CD4-positive, alpha-beta T cell treated with Interleukin-4 for 4 hours (primary cell): Measurements from ENCODE around the gene PLA2G4D.

ENCODE experiments used
- DNase-seq: peaks from one replicate; pipeline ENCODE4 v3.0.0-alpha.2; 2020

The PLA2G4D gene

DNA sequence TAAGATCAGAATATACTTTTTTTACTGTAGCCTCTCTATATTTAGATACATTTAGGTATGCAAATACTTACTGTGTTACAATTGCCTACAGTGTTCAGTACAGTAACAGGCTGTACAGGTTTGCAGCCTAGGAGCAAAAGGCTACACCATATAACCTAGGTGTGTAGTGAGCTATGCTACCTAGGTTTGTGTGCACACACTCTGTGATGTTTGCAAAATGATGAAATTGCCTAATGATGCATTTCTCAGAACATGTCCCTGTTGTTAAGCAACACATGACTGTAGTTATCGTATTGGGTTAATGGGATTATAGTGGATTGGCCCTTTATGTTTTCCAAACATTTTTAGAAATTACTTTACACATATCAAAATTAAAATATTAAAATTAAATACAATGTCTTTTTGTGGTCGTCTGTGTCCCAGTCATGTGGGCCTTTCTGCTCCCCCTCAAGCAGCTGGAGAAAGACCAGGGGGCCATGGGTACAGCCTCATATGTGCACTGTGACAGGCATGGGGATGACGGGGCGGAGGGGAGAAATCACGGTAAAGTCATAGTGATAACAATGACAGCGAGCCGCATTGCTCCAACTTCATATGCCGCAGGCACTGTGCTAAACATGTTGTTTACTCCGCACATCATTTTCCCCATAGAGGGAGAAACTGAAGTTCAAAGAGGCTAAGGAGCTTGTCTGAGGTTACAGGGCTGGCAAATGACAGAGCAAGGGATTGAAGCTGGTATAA lies 46.1 kb downstream of the PLA2G4D start:
- no peak for DNase-seq

DNA sequence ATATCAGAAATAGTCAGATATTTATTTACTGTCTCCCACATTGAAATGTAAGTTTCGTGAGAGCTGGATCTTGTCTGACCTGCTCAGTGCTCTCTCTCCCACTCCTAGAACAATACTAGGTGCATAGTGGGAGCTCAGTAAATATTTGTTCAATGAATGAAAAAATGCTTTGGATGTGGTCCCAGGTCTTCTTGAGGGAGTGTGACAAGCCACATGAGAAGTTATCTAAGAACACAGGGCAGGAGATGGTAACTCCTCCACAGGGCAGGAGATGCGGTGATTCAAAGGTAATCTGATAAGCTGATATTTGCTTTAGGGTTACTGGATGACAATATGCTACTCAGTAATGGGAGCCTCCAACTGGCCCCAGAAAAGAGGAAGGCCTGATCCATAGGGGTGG lies 47.8 kb downstream of the PLA2G4D start:
- no peak for DNase-seq

DNA sequence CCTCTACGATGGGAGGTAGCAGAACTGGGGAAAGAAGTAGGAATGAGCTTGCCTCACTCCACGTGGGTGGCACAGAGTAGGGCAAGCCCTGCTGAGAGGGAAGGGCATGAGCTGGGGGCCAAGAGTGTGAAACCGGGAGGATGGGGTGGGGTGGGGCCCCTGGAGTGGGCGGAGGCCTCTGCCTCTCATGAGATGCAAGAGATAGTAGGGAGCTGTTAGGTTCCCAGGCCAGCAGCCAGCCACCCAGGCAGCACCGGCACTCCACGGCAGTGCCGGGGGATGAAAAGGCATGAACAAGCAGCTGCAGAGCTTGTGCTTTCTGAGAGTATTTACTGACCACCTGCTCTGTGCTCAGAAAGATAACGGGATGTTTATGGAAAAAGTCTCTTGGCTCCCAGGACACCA lies 49.1 kb downstream of the PLA2G4D start:
- DNase-seq, result no peak

DNA sequence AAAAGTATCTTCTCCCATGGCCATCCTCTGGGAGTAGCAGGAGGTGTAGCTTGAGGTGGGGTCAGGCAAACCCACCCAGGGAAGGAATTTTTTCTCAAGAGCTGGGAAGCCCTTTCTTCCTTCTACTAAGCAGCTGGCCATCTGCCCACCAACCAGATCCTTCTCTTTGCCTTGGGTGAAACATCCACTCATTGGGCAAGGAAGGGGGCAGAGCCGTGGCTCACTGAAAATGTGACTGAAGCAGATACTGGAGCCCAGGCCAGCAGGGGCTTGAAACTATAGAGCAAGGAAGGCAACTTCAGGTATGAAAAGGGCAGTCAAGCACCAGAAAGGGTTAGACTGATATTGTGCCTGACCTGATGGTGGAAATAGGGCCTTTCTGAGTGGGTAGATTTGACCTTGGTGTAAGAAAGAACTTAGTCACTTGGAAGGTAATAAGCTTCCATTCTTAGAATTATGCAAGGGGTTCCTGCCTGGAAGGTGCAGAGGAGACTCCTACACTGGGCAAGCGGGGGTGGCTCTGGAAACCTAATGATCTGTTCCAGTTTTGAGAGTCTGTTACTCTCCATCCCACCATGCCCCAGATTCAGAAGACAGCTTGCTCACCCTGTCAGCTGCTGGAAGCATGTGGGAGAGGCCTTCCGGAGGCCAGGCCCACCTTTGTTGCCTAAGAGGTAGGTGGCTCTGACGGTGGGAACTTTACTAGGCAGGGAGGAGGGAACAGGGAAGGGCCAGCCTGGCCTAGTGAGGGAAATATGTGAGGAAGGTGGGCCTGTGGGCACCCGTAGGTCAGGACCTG lies 51.6 kb downstream of the PLA2G4D start:
- DNase-seq, result no peak

DNA sequence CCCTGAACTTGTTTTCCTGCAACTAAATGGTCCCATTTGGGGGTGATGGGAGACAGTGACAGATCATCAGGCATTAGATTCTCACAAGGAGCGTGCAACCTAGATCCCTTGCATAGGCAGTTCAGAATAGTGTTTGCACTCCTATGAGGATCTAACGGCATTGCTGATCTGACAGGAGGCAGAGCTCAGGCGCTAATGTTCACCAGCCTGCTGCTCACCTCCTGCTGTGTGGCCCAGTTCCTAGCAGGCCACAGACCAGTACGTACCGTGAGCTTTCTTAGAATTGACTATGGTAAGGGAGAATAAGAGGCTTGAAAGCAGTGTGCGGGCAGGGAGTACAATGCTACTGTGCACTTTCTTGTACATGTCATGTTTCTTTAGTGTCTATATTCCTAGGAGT lies 56.0 kb downstream of the PLA2G4D start:
- DNase-seq, result no peak

DNA sequence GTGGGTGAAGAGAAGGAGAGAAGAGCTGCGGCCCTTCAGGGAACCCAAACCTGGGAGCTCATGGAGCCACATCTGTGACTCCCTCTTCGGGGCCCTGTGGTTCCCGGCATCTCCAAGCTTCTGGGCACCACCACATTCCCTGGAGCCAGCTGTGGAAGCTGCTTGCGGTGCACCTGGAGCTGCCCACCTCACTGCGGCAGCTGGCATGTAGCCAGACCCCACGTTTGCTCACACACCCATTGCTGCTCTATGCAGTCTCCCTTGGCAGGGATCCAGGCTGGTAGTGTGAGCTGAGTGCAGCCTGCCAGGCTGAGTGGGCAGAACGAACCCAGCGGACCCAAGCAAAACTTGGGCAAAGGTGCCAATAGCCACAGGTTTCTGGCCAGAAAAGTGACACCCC lies 56.7 kb downstream of the PLA2G4D start:
- DNase-seq, result no peak

DNA sequence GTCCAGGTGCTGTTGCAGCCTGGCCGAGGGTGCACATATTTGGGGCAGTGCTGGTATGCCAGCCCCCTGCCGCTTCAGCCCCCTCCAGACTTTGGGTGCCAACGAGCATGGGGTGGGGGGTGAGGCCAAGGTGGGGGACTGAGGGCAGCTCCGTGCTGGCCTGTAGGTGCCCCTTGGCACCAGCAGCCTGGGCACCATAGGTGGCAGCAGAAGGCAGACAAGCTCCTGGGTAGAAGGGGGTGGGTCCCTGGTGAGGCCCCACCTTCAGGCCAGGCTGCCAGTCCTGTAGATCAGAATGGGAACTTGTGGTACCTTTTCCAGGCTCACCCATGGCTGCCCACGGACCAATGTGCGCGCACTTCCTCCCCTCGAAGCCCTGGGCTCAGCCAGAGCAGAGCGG lies 57.4 kb downstream of the PLA2G4D start:
- DNase-seq, result no peak

- no peak for DNase-seq
Measured at GRCh38 chr15:42036112-42036905, 58.1 kb downstream of the PLA2G4D start.

GRCh38 chr15:42035435-42035761 lies 59.0 kb downstream of the PLA2G4D start:
- no peak for DNase-seq

DNA sequence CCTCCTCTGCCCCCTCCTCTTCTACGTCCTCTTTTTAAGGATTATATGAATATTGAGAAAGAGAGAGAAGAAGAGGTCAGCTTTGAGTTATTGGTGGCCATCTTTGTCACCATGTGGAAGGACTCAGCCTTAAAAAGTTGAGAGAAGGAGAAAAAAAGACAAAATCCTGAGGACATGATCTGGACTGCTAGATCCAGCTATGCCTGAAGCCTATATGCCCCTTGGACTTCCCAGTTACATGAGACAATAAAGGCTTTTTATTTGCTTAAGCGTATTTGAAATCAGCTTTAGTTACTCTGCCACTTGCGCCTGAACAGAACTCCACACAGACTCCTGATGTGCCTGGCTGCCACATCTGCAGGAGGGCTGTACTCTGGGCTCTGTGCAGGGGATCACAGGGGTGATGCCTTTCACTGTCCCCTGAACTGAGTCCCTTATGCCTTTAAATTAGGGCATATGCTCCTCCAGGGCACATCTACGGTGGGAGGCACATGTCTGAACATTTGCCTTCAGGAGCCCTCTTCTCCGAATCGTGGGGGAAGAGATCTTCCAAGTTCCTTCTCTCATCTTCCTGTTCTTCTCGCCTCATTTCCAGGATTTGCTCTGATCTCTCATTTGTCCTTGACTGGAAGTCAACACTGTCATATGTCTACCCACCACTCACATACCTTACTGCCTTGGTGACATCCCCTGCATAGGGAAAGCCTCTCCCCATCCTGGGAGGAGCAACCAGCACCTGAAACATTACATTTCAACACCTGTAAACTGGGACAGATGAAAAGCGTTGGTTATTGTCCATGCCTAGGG lies 59.5 kb downstream of the PLA2G4D start:
- no peak for DNase-seq

- no peak for DNase-seq
Measured at GRCh38 chr15:42033214-42033873, 61.0 kb downstream of the PLA2G4D start.

DNA sequence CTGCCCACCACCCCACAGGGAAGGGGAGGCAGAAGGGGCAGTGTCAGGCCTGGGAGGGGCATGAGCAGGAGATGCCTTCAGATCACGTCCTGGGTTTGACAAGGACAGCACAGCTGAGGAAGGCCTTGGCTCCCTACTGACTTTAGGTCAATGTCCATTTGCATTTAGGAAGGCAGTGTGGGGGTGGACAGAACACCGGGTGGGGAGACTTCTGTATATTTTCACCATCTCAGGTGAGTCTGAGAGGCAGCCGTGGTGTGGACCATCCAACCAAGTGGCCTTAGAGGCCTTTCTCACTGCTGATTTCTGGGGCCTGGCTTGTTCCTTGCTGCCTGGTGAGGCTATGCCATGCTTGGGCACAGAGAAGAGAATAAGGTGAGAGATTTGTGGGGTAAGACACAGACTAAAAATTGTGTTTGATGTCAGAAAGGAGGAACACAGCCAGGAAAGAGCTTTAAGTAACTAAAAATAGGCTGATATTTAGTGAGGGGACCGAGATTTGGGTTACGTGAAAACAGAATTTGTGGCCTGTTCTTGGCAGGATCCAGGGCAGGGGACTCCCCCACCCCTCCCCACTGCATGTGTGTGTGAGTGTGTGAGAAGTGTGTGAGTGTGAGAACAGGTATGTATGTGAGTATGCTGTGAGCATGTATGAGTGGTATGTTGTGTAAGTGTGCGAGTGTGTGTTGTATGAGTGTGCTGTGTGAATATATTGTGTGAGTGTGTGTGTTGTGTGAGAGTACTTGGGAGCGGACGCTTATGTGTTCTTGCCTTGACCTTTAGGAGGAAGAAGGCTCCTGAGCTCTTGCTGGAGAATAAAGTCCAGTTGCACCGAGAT lies 61.8 kb downstream of the PLA2G4D start:
- no peak for DNase-seq

GRCh38 chr15:42031198-42031915 lies 63.0 kb downstream of the PLA2G4D start:
- DNase-seq, result no peak

DNA sequence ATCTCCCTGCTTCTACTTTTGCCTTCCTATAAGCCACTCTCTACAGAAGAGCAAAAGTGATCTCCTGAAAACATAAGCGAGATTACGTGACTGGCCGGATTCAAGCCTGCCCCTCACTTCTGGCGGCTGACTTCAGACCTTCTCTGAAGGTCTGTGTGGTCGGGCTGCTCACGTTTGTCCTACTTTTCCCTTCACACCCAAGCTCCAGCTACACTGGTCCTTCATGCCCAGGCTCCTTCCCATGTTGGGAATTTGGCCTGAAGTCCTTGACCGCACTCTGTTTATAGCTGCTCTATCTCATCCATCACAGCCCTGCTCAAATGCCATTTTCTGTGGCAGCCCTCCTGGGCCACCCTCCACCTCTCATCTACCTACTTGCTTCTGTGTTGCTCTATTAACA lies 66.8 kb downstream of the PLA2G4D start:
- no peak for DNase-seq

DNA sequence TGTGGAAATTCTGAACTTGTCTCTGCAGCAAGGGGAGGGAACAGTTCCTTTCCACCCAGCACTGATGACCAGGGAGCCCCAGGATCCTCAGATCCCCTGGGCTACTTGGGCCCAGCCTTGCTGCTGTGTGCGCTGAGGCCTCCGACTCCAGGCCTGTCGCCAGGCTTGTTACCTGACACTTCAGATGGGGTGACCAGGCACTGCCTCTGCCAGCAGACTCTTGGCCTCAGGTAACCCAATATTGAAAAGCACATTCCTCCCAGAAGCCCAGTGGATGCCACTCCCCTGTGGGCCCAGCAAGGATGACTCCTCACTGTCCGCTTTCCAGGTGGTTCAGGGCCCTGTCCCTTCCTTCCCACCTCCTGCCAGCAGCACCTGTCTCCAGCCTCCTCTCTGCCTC lies 70.1 kb downstream of the PLA2G4D start:
- no peak for DNase-seq

DNA sequence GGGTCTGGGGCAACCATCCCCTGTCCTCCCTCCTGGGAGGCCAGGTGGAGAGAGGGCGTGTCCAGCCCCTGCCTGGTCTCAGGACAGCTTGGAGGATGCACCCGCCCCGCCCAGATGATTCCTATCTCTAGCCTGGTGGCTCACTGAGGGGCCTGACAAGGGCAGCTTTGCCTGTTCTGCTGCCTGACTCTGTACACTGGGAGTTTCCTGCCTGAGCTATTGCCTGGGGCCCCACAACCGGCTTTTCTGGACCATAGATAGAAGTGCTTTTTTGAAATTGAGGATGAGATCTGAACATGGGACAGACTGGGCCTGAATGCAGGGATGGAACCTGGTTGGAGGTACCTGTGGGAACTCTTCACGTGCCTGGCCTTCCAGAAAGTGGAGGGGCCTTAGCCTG lies 72.8 kb downstream of the PLA2G4D start:
- DNase-seq, result no peak

DNA sequence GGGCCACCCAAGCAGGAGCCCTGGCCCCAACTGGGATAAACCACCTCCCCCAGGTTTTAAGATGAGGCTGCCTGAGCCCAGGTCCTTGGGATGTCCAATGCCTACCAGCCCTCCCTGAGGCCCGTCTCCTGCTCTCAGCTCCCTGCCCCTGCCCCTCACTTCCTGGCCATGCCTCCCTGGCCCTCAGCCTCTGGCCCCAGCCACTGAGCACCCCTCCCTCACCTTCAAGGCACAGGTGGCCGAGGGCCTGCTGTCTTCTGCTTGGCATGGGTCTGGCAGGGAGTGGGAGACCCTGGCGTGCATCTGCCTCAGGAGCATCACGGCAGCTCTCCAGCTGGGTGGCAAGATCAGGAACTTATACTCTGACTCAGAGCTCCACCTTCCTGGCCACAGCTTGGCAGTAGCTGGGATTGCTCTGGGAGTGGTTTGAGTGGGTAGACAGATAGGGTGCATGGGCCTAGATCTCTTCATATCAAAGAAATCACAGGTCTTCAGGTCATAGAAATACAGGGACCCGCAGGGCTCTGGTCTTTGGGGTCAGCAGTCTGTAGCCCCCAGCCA lies 73.6 kb downstream of the PLA2G4D start, which contains the start of gene PLA2G4E:
Gene PLA2G4E (minus strand): TSS at position 330 of the 561 bp plus-strand sequence. CDS start 12 bp downstream, at position 318.
- no peak for DNase-seq

- no peak for DNase-seq
Measured at GRCh38 chr15:42018306-42019224, 75.8 kb downstream of the PLA2G4D start.
